ENCODE measurements around the gene ESRRB.

Gene ESRRB

GRCh38 chr14:76376878-76377734, 1.2 kb downstream of the ESRRB start:
- TF ChIP-seq SIN3A (IDR thresholded peaks at IDR 0.05; ENCODE audit: borderline replicate concordance, insufficient read depth, low read length) = no peak
- TF ChIP-seq TAF1 (IDR thresholded peaks at IDR 0.05; ENCODE audit: borderline replicate concordance, insufficient read depth, low read length) = no peak
- no peak for TF ChIP-seq POLR2AphosphoS5 (IDR thresholded peaks at IDR 0.05; ENCODE audit: low read depth, low read length)
- TF ChIP-seq, protein P1, sequence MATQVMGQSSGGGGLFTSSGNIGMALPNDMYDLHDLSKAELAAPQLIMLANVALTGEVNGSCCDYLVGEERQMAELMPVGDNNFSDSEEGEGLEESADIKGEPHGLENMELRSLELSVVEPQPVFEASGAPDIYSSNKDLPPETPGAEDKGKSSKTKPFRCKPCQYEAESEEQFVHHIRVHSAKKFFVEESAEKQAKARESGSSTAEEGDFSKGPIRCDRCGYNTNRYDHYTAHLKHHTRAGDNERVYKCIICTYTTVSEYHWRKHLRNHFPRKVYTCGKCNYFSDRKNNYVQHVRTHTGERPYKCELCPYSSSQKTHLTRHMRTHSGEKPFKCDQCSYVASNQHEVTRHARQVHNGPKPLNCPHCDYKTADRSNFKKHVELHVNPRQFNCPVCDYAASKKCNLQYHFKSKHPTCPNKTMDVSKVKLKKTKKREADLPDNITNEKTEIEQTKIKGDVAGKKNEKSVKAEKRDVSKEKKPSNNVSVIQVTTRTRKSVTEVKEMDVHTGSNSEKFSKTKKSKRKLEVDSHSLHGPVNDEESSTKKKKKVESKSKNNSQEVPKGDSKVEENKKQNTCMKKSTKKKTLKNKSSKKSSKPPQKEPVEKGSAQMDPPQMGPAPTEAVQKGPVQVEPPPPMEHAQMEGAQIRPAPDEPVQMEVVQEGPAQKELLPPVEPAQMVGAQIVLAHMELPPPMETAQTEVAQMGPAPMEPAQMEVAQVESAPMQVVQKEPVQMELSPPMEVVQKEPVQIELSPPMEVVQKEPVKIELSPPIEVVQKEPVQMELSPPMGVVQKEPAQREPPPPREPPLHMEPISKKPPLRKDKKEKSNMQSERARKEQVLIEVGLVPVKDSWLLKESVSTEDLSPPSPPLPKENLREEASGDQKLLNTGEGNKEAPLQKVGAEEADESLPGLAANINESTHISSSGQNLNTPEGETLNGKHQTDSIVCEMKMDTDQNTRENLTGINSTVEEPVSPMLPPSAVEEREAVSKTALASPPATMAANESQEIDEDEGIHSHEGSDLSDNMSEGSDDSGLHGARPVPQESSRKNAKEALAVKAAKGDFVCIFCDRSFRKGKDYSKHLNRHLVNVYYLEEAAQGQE (IDR thresholded peaks at IDR 0.05; ENCODE audit: insufficient read depth in 1 of 2, low read depth in 2 of 2, low read length in 2 of 2) = no peak
- TF ChIP-seq FOXP2 (optimal IDR thresholded peaks at IDR 0.05; ENCODE audit: borderline replicate concordance, extremely low read depth, extremely low read length, insufficient read depth) = no peak

- no peak for TF ChIP-seq FOXP2 (optimal IDR thresholded peaks at IDR 0.05; ENCODE audit: borderline replicate concordance, extremely low read depth, extremely low read length, insufficient read depth)
- TF ChIP-seq, protein P1 (IDR thresholded peaks at IDR 0.05; ENCODE audit: insufficient read depth in 1 of 2, low read depth in 2 of 2, low read length in 2 of 2) = no peak
- TF ChIP-seq TAF1 (IDR thresholded peaks at IDR 0.05; ENCODE audit: borderline replicate concordance, insufficient read depth, low read length) = no peak
- TF ChIP-seq SIN3A (IDR thresholded peaks at IDR 0.05; ENCODE audit: borderline replicate concordance, insufficient read depth, low read length) = no peak
- no peak for TF ChIP-seq POLR2AphosphoS5 (IDR thresholded peaks at IDR 0.05; ENCODE audit: low read depth, low read length)
Measured at GRCh38 chr14:76377735-76378074, 1.8 kb downstream of the ESRRB start.

DNA sequence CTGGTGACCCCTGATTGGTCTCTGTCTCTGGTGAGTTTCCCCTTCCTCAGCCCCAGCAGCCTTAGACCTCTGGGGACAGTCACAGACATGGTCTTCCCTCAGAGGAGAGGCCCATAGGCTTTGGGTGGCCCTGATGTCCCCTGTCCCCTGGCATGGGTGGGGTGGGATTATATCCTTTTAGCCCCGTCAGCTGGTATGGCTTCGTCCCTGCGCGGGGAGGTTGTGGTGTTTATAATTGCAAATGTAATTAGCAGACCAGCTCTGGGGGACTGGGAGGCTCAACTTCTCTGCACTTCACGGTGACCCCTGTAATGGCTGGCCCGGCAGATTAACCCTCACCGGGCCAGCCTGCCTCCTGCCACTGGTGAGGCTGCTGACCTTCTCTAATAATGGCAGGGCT, 5.1 kb downstream of the ESRRB start:
- TF ChIP-seq FOXP2 (optimal IDR thresholded peaks at IDR 0.05; ENCODE audit: borderline replicate concordance, extremely low read depth, extremely low read length, insufficient read depth) = no peak
- TF ChIP-seq POLR2AphosphoS5 (IDR thresholded peaks at IDR 0.05; ENCODE audit: low read depth, low read length) = no peak
- no peak for TF ChIP-seq TAF1 (IDR thresholded peaks at IDR 0.05; ENCODE audit: borderline replicate concordance, insufficient read depth, low read length)
- no peak for TF ChIP-seq SIN3A (IDR thresholded peaks at IDR 0.05; ENCODE audit: borderline replicate concordance, insufficient read depth, low read length)
- TF ChIP-seq, protein P1 (IDR thresholded peaks at IDR 0.05; ENCODE audit: insufficient read depth in 1 of 2, low read depth in 2 of 2, low read length in 2 of 2) = no peak

GRCh38 chr14:76381817-76382494, 6.0 kb downstream of the ESRRB start:
- no peak for TF ChIP-seq POLR2AphosphoS5 (IDR thresholded peaks at IDR 0.05; ENCODE audit: low read depth, low read length)
- TF ChIP-seq SIN3A (IDR thresholded peaks at IDR 0.05; ENCODE audit: borderline replicate concordance, insufficient read depth, low read length) = no peak

- TF ChIP-seq, protein P1 (IDR thresholded peaks at IDR 0.05; ENCODE audit: insufficient read depth in 1 of 2, low read depth in 2 of 2, low read length in 2 of 2) = no peak
- TF ChIP-seq TAF1 (IDR thresholded peaks at IDR 0.05; ENCODE audit: borderline replicate concordance, insufficient read depth, low read length) (no peak), SIN3A (IDR thresholded peaks at IDR 0.05; ENCODE audit: borderline replicate concordance, insufficient read depth, low read length) (no peak), FOXP2 (optimal IDR thresholded peaks at IDR 0.05; ENCODE audit: borderline replicate concordance, extremely low read depth, extremely low read length, insufficient read depth) (no peak), POLR2AphosphoS5 (IDR thresholded peaks at IDR 0.05; ENCODE audit: low read depth, low read length) (no peak)
Measured at GRCh38 chr14:76382495-76382832, 6.5 kb downstream of the ESRRB start.

Measured in PFSK-1 (cell line).